HepG2 (cell line): Measurements from ENCODE around the gene FOXA1. TPM values are rescaled to one million over a fixed set of nuclear protein-coding genes. Genes with fewer than 3 reads are reported as not detected.

ENCODE experiments used
- GATAD2A ChIP-seq: IDR thresholded peaks from 2 replicates; pipeline ENCODE4 v1.6.1; 2016
- GLI4 ChIP-seq: sonication (generic); formaldehyde crosslinking; IDR thresholded peaks from 2 replicates; pipeline ENCODE4 v1.5.1; 2020; ENCODE audit warnings: missing genetic modification reagents, mild to moderate bottlenecking, moderate library complexity, borderline replicate concordance
- HMGA1 ChIP-seq: sonication (generic); formaldehyde crosslinking; conservative IDR thresholded peaks from 2 replicates; pipeline ENCODE4 v1.4.0; 2020; ENCODE audit warnings: missing genetic modification reagents
- ISX ChIP-seq: sonication (generic); formaldehyde crosslinking; conservative IDR thresholded peaks from 2 replicates; pipeline ENCODE4 v1.5.0; 2020; ENCODE audit warnings: missing genetic modification reagents
- KMT2B ChIP-seq: IDR thresholded peaks from 2 replicates; pipeline ENCODE4 v1.6.1; 2016; ENCODE audit warnings: missing genetic modification reagents, missing compliant biosample characterization
- NAIF1 ChIP-seq: sonication (generic); formaldehyde crosslinking; IDR thresholded peaks from 2 replicates; pipeline ENCODE4 v1.5.0; 2020; ENCODE audit warnings: mild to moderate bottlenecking, missing genetic modification reagents, borderline replicate concordance
- NFIB ChIP-seq: sonication (generic); formaldehyde crosslinking; IDR thresholded peaks from 2 replicates; pipeline ENCODE4 v1.9.0; 2021; ENCODE audit warnings: missing genetic modification reagents, mild to moderate bottlenecking, borderline replicate concordance
- RAD21 ChIP-seq: fragments of 450-650 bp; formaldehyde crosslinking; IDR thresholded peaks from 2 replicates; pipeline ENCODE4 v1.5.0; 2020; ENCODE audit warnings: mild to moderate bottlenecking
- REL ChIP-seq: sonication (generic); formaldehyde crosslinking; conservative IDR thresholded peaks from 2 replicates; pipeline ENCODE4 v1.8.0; 2022; ENCODE audit warnings: mild to moderate bottlenecking, missing genetic modification reagents, moderate library complexity
- RELA ChIP-seq: sonication (generic); formaldehyde crosslinking; IDR thresholded peaks from 2 replicates; pipeline ENCODE4 v1.4.0; 2020; ENCODE audit warnings: missing genetic modification reagents
- RFX5 ChIP-seq: IDR thresholded peaks from 2 replicates; pipeline ENCODE4 v1.6.1; 2011; ENCODE audit warnings: low read depth, low read length, improper control_type of control experiment
- TOE1 ChIP-seq: sonication (generic); formaldehyde crosslinking; IDR thresholded peaks from 2 replicates; pipeline ENCODE4 v1.4.0; 2020; ENCODE audit warnings: mild to moderate bottlenecking, missing genetic modification reagents
- YEATS2 ChIP-seq: sonication (generic); formaldehyde crosslinking; IDR thresholded peaks from 2 replicates; pipeline ENCODE4 v1.4.0; 2020; ENCODE audit warnings: missing genetic modification reagents, borderline replicate concordance
- ZNF207 ChIP-seq: fragments of 450-650 bp; IDR thresholded peaks from 2 replicates; pipeline ENCODE4 v1.6.1; 2016; ENCODE audit warnings: antibody characterized with exemption, borderline replicate concordance
- ZNF546 ChIP-seq: sonication (generic); formaldehyde crosslinking; conservative IDR thresholded peaks from 2 replicates; pipeline ENCODE4 v1.8.1; 2023; ENCODE audit warnings: mild to moderate bottlenecking, missing genetic modification reagents
- ZNF552 ChIP-seq: sonication (generic); formaldehyde crosslinking; IDR thresholded peaks from 2 replicates; pipeline ENCODE4 v1.9.0; 2022; ENCODE audit warnings: missing genetic modification reagents, mild to moderate bottlenecking, borderline replicate concordance
- ZNF562 ChIP-seq: sonication (generic); formaldehyde crosslinking; IDR thresholded peaks from 2 replicates; pipeline ENCODE4 v1.8.0; 2022; ENCODE audit warnings: missing genetic modification reagents, borderline replicate concordance
- ZNF652 ChIP-seq: IDR thresholded peaks from 2 replicates; pipeline ENCODE4 v1.6.1; 2016; ENCODE audit warnings: low read depth, borderline replicate concordance
- polyA plus RNA-seq, 8 experiments: library from polyadenylated mRNA; depleted of rRNA in 3 of 8; stranded (reverse) in 7 of 8; unstranded in 1 of 8; fragments of >200 nt; fragmentation: Illumina TruSeq in 4 of 8; extraction: Trizol in 4 of 8; gene quantifications; 2 replicates each; pipeline versions ENCODE4 v1.2.1 to v1.2.3, GENCODE V29; 2011 to 2016; ENCODE audit warnings: low read depth in 4 of 8, missing spikeins in 1 of 8, mixed read lengths in 1 of 8; ENCODE audit not compliant: insufficient read depth in 1 of 8
- total RNA-seq, 5 experiments: library from RNA; depleted of rRNA; stranded (reverse); fragments of >200 nt; fragmentation: Illumina TruSeq; extraction: Trizol; gene quantifications; 2 replicates each; pipeline ENCODE4 v1.2.3, GENCODE V29; 2016; ENCODE audit warnings: low read depth in 1 of 5
- TF ChIP-seq, protein P1 (sequence below): sonication (generic); formaldehyde crosslinking; IDR thresholded peaks from 2 replicates; pipeline ENCODE4 v1.4.0; 2020; ENCODE audit warnings: missing genetic modification reagents
- TF ChIP-seq, protein P2 (sequence below): sonication (generic); formaldehyde crosslinking; IDR thresholded peaks from 2 replicates; pipeline ENCODE4 v1.5.0; 2020; ENCODE audit warnings: mild to moderate bottlenecking, missing genetic modification reagents
- TF ChIP-seq, protein P3 (sequence below): IDR thresholded peaks from 2 replicates; pipeline ENCODE4 v1.6.1; 2016; ENCODE audit warnings: missing compliant biosample characterization, missing genetic modification reagents, borderline replicate concordance
- TF ChIP-seq, protein P4 (sequence below): sonication (generic); formaldehyde crosslinking; IDR thresholded peaks from 2 replicates; pipeline ENCODE4 v1.5.1; 2020; ENCODE audit warnings: missing genetic modification reagents, mild to moderate bottlenecking, borderline replicate concordance

The FOXA1 gene
- total and polyA plus RNA-seq, 2 of the 13 experiments (the other 11 are each of a cell fraction or from before 2014, with no cell fraction given) = 43.4 to 58.6 TPM

DNA sequence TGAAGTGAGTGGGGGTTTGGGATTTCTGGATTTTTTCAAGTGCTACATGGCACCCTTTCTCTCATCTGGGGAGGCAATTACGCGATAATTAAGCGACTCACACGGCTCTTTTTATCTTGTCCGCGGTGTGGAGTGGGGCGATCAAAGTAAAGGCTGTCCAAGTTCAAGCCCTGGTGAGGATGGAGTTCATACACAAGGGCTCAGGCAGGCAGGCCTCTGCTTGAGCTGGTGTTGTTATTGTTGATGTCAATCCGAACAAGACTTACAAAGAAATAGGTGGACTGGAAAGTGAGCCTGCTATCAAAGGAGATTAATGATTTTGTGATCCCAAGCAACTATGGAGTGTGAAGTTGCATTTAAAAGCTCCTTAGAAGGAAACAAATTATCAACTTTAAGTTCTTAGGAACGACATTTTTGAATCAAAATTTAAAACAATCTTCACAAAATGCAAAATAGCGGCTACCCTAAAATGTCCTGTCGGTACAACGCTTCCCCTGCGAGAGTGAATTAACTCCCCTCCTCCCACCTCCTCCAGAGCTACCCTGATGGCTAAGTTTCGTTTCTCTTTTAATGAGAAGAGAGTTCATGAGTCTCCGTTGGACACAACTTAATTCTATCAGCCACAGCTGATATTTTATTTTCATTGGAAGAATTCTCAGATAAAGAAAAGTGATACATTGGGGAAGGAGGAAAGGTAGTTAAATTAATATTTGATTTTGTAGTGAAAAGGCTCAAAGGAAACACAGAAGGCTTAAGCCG is 5.9 kb downstream of the FOXA1 start (continued):
- no peak for TF ChIP-seq ZNF207
- no peak for TF ChIP-seq HMGA1 (CRISPR knock-in tag)
- no peak for TF ChIP-seq RFX5
- TF ChIP-seq, protein P1, sequence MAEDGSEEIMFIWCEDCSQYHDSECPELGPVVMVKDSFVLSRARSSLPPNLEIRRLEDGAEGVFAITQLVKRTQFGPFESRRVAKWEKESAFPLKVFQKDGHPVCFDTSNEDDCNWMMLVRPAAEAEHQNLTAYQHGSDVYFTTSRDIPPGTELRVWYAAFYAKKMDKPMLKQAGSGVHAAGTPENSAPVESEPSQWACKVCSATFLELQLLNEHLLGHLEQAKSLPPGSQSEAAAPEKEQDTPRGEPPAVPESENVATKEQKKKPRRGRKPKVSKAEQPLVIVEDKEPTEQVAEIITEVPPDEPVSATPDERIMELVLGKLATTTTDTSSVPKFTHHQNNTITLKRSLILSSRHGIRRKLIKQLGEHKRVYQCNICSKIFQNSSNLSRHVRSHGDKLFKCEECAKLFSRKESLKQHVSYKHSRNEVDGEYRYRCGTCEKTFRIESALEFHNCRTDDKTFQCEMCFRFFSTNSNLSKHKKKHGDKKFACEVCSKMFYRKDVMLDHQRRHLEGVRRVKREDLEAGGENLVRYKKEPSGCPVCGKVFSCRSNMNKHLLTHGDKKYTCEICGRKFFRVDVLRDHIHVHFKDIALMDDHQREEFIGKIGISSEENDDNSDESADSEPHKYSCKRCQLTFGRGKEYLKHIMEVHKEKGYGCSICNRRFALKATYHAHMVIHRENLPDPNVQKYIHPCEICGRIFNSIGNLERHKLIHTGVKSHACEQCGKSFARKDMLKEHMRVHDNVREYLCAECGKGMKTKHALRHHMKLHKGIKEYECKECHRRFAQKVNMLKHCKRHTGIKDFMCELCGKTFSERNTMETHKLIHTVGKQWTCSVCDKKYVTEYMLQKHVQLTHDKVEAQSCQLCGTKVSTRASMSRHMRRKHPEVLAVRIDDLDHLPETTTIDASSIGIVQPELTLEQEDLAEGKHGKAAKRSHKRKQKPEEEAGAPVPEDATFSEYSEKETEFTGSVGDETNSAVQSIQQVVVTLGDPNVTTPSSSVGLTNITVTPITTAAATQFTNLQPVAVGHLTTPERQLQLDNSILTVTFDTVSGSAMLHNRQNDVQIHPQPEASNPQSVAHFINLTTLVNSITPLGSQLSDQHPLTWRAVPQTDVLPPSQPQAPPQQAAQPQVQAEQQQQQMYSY (CRISPR knock-in tag) = peak; percentile 57; the same call in 1 of the 2 replicates
- TF ChIP-seq YEATS2 (CRISPR knock-in tag) = 0 out of 2 replicates have a peak, but pooled peaks have one; percentile 12
- no peak for TF ChIP-seq ZNF552 (CRISPR knock-in tag)
- TF ChIP-seq, protein P2, sequence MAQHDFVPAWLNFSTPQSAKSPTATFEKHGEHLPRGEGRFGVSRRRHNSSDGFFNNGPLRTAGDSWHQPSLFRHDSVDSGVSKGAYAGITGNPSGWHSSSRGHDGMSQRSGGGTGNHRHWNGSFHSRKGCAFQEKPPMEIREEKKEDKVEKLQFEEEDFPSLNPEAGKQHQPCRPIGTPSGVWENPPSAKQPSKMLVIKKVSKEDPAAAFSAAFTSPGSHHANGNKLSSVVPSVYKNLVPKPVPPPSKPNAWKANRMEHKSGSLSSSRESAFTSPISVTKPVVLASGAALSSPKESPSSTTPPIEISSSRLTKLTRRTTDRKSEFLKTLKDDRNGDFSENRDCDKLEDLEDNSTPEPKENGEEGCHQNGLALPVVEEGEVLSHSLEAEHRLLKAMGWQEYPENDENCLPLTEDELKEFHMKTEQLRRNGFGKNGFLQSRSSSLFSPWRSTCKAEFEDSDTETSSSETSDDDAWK (CRISPR knock-in tag) = no peak
- TF ChIP-seq ZNF562 = no peak
- no peak for TF ChIP-seq NFIB (CRISPR knock-in tag)
- TF ChIP-seq, protein P3, sequence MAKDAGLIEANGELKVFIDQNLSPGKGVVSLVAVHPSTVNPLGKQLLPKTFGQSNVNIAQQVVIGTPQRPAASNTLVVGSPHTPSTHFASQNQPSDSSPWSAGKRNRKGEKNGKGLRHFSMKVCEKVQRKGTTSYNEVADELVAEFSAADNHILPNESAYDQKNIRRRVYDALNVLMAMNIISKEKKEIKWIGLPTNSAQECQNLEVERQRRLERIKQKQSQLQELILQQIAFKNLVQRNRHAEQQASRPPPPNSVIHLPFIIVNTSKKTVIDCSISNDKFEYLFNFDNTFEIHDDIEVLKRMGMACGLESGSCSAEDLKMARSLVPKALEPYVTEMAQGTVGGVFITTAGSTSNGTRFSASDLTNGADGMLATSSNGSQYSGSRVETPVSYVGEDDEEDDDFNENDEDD = no peak
- TF ChIP-seq REL = no peak
- TF ChIP-seq ISX (CRISPR knock-in tag) = no peak
- TF ChIP-seq RELA (CRISPR knock-in tag) = no peak
- TF ChIP-seq, protein P4, sequence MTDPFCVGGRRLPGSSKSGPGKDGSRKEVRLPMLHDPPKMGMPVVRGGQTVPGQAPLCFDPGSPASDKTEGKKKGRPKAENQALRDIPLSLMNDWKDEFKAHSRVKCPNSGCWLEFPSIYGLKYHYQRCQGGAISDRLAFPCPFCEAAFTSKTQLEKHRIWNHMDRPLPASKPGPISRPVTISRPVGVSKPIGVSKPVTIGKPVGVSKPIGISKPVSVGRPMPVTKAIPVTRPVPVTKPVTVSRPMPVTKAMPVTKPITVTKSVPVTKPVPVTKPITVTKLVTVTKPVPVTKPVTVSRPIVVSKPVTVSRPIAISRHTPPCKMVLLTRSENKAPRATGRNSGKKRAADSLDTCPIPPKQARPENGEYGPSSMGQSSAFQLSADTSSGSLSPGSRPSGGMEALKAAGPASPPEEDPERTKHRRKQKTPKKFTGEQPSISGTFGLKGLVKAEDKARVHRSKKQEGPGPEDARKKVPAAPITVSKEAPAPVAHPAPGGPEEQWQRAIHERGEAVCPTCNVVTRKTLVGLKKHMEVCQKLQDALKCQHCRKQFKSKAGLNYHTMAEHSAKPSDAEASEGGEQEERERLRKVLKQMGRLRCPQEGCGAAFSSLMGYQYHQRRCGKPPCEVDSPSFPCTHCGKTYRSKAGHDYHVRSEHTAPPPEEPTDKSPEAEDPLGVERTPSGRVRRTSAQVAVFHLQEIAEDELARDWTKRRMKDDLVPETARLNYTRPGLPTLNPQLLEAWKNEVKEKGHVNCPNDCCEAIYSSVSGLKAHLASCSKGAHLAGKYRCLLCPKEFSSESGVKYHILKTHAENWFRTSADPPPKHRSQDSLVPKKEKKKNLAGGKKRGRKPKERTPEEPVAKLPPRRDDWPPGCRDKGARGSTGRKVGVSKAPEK (CRISPR knock-in tag) = no peak; the same call in 1 of the 2 replicates
- no peak for TF ChIP-seq KMT2B (CRISPR knock-in tag)
- no peak for TF ChIP-seq RAD21 (CRISPR knock-in tag)
- no peak; the same call in 1 of the 2 replicates for TF ChIP-seq NAIF1 (CRISPR knock-in tag)
- TF ChIP-seq TOE1 = no peak
- TF ChIP-seq ZNF546 = no peak
- TF ChIP-seq GATAD2A (CRISPR knock-in tag) = no peak
- no peak for TF ChIP-seq GLI4 (CRISPR knock-in tag)
- no peak for TF ChIP-seq ZNF652 (CRISPR knock-in tag)
